OCI-LY1 (cell line): ENCODE measurements around the gene CAMTA1.

ENCODE experiments used
- H2AFZ ChIP-seq: fragments of 200-600 bp; sonication (generic), shearing (Covaris generic); 2 replicates; pipeline ENCODE4 v1.6.0; 2014; ENCODE audit warnings: antibody characterized with exemption, mild to moderate bottlenecking, low read length
- H3F3A ChIP-seq: fragments of 200-600 bp; sonication (generic), shearing (Covaris generic); 2 replicates; pipeline ENCODE4 v1.6.0; 2014; ENCODE audit warnings: mild to moderate bottlenecking, antibody characterized with exemption, low read length, moderate library complexity; ENCODE audit not compliant: insufficient read depth
- H3K27ac ChIP-seq: fragments of 200-600 bp; sonication (generic); 2 replicates; pipeline ENCODE4 v1.5.1; 2014; ENCODE audit warnings: low read length, mixed run types, mild to moderate bottlenecking, low read depth; ENCODE audit not compliant: poor library complexity, severe bottlenecking
- H3K27me3 ChIP-seq: fragments of 200-600 bp; sonication (generic); 2 replicates; pipeline ENCODE4 v1.6.0; 2014; ENCODE audit warnings: antibody characterized with exemption, mild to moderate bottlenecking, low read length, moderate library complexity; ENCODE audit not compliant: insufficient read depth
- H3K36me3 ChIP-seq: fragments of 200-600 bp; sonication (generic); 2 replicates; pipeline ENCODE4 v1.6.1; 2014; ENCODE audit warnings: mild to moderate bottlenecking, antibody characterized with exemption, low read length, moderate library complexity, mixed read lengths; ENCODE audit not compliant: insufficient read depth
- H3K4me1 ChIP-seq: fragments of 200-600 bp; sonication (generic); 2 replicates; pipeline ENCODE4 v1.5.1; 2014; ENCODE audit warnings: mild to moderate bottlenecking, low read length, moderate library complexity; ENCODE audit not compliant: insufficient read depth, severe bottlenecking
- H3K4me2 ChIP-seq: fragments of 200-600 bp; sonication (generic), shearing (Covaris generic); 2 replicates; pipeline ENCODE4 v1.6.1; 2014; ENCODE audit warnings: low read length
- H3K4me3 ChIP-seq: fragments of 200-600 bp; sonication (generic); 2 replicates; pipeline ENCODE4 v1.5.1; 2014; ENCODE audit warnings: low read length, low read depth, mild to moderate bottlenecking, mixed read lengths; ENCODE audit not compliant: poor library complexity, severe bottlenecking
- H3K79me2 ChIP-seq: fragments of 200-600 bp; shearing (Covaris generic); 2 replicates; pipeline ENCODE4 v1.6.1; 2016; ENCODE audit warnings: mixed run types, low read length, mixed read lengths; ENCODE audit not compliant: insufficient read depth
- H3K9ac ChIP-seq: fragments of 200-600 bp; sonication (generic), shearing (Covaris generic); 2 replicates; pipeline ENCODE4 v1.6.1; 2014; ENCODE audit warnings: mild to moderate bottlenecking, low read length, mixed read lengths
- H3K9me2 ChIP-seq: fragments of 200-600 bp; sonication (generic), shearing (Covaris generic); 2 replicates; pipeline ENCODE4 v1.6.1; 2014; ENCODE audit warnings: low read depth, mild to moderate bottlenecking, low read length, mixed read lengths
- H3K9me3 ChIP-seq: fragments of 200-600 bp; shearing (Covaris generic); 2 replicates; pipeline ENCODE4 v1.6.1; 2014; ENCODE audit warnings: low read length, mixed read lengths
- H4K20me1 ChIP-seq: fragments of 200-600 bp; sonication (generic), shearing (Covaris generic); 2 replicates; pipeline ENCODE4 v1.6.0; 2016; ENCODE audit warnings: mild to moderate bottlenecking, low read length; ENCODE audit not compliant: insufficient read depth
- EZH2 ChIP-seq: fragments of 200-600 bp; sonication (generic), shearing (Covaris generic); IDR thresholded peaks from 2 replicates; pipeline ENCODE4 v1.8.0; 2017; ENCODE audit warnings: borderline replicate concordance, mixed run types, mild to moderate bottlenecking, antibody characterized with exemption, low read length, moderate library complexity, mixed read lengths
- TF ChIP-seq, protein P1 (sequence below): fragments of 200-600 bp; sonication (generic), shearing (Covaris generic); IDR thresholded peaks from 2 replicates; pipeline ENCODE4 v1.5.1; 2017; ENCODE audit warnings: mild to moderate bottlenecking, antibody characterized with exemption, low read length, moderate library complexity, mixed read lengths

The CAMTA1 gene

DNA sequence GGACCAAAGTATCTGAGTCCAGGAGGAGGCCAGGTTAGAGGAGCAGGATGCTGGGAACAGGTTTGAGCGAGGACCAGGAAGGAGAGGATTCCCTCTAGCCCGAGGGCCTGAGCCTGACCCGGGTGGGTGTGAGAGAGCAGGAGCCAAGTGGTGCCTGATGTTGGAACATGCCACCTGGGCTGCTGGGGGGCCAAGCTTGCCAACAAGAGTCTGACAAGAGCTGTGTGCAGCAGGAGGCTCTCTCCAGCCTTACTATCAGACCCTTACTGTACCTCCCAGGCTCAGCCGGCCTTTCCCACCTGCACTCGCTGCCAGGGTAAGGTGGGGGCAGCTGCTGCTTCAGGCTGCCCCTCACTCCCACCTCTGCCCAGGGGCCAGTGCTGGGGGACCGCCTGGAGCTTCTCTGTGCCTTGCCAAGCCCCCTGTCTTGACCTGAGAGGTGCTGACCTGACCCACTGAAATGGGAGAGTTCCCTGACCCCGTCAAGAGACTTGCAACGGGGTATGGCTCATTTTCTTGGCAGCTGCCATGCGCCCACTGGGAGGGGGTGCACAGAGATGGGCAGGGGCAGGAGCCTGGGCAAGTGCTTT lies 826.3 kb downstream of the CAMTA1 start:
- TF ChIP-seq, protein P1, sequence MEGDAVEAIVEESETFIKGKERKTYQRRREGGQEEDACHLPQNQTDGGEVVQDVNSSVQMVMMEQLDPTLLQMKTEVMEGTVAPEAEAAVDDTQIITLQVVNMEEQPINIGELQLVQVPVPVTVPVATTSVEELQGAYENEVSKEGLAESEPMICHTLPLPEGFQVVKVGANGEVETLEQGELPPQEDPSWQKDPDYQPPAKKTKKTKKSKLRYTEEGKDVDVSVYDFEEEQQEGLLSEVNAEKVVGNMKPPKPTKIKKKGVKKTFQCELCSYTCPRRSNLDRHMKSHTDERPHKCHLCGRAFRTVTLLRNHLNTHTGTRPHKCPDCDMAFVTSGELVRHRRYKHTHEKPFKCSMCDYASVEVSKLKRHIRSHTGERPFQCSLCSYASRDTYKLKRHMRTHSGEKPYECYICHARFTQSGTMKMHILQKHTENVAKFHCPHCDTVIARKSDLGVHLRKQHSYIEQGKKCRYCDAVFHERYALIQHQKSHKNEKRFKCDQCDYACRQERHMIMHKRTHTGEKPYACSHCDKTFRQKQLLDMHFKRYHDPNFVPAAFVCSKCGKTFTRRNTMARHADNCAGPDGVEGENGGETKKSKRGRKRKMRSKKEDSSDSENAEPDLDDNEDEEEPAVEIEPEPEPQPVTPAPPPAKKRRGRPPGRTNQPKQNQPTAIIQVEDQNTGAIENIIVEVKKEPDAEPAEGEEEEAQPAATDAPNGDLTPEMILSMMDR = no peak
- no peak for TF ChIP-seq EZH2
- H3K9me3 ChIP-seq = no peaks in the 10 kb centered on the region
- H3K36me3 ChIP-seq = no peaks in the 10 kb centered on the region
- no peak overlapping the region for H3K27ac ChIP-seq
- H3F3A ChIP-seq = no peaks in the 10 kb centered on the region
- H3K9ac ChIP-seq = no peak overlapping the region
- no peaks in the 10 kb centered on the region for H4K20me1 ChIP-seq
- no peak overlapping the region for H3K4me3 ChIP-seq
- no peaks in the 10 kb centered on the region for H3K4me1 ChIP-seq
- H2AFZ ChIP-seq = no peak overlapping the region
- H3K9me2 ChIP-seq = no peaks in the 10 kb centered on the region
- 0 out of 2 replicates have a peak, but pooled peaks cover 4% of the 10 kb centered on the region for H3K27me3 ChIP-seq
- H3K79me2 ChIP-seq = no peaks in the 10 kb centered on the region
- H3K4me2 ChIP-seq = no peak overlapping the region

DNA sequence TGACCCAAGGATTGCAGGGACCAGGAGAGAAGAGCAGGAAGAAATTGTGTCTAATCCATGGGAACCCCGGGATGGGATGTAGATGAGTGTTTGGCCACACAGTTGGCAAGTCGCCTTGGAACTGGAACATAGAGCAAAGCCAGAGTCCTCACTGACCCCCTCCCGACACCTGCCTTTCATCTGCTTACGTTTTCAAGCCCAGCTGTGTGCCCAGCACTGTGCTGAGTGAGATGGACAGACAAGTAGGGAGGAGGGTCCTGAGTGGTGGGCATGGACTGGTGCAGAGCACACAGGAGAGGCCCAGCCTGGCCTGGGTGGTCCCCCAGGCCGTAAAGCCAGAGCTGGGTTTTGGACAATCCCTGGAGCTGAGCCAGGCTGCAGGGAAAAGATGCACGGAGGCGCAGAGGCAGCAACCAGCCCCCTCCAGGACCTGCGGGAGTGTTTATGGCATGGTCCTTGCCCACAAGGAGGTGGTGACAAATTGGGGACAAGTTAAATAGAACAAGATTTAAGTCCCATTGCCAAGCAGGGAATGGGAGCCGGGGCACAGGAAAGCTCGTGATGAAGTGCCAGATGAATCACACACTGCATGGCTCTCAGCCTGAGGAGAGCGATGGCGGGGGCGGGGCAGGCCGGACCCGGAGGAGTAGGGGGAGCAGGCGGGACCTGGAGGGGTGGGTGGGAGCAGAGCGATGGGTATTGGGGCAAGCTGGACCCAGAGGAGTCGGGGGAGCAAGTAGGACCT lies 828.0 kb downstream of the CAMTA1 start:
- H4K20me1 ChIP-seq = no peaks in the 10 kb centered on the region
- H3K36me3 ChIP-seq = no peaks in the 10 kb centered on the region
- H3K9me2 ChIP-seq = no peaks in the 10 kb centered on the region
- no peak overlapping the region for H2AFZ ChIP-seq
- no peaks in the 10 kb centered on the region for H3F3A ChIP-seq
- no peaks in the 10 kb centered on the region for H3K79me2 ChIP-seq
- TF ChIP-seq EZH2 = no peak
- TF ChIP-seq, protein P1 = no peak
- H3K4me3 ChIP-seq = no peak overlapping the region
- H3K27me3 ChIP-seq = 0 out of 2 replicates have a peak, but pooled peaks cover 4% of the 10 kb centered on the region
- no peaks in the 10 kb centered on the region for H3K9me3 ChIP-seq
- no peak overlapping the region for H3K9ac ChIP-seq
- H3K4me1 ChIP-seq = no peaks in the 10 kb centered on the region
- no peak overlapping the region for H3K27ac ChIP-seq
- no peak overlapping the region for H3K4me2 ChIP-seq

DNA sequence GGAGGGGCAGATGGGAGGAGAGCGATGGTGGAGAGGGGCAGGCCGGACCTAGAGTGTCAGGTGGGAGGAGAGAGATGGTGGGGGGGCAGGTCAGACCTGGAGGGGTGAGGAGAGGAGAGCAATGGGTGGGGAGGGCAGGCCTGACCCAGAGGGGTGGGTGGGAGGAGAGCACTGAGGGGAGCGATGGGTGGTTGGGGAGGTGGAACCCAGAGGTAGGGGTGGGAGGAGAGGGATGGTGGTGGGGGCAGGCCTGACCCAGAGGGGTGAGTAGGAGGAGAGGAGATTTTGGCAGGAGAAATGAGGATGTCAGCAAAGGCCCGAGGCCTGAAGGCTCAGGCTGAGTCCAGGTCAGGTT lies 828.6 kb downstream of the CAMTA1 start:
- no peak overlapping the region for H3K4me3 ChIP-seq
- H3K4me1 ChIP-seq = no peaks in the 10 kb centered on the region
- no peaks in the 10 kb centered on the region for H3F3A ChIP-seq
- no peak overlapping the region for H3K4me2 ChIP-seq
- no peaks in the 10 kb centered on the region for H3K9me3 ChIP-seq
- no peaks in the 10 kb centered on the region for H3K36me3 ChIP-seq
- 0 out of 2 replicates have a peak, but pooled peaks cover 4% of the 10 kb centered on the region for H3K27me3 ChIP-seq
- H3K9me2 ChIP-seq = no peaks in the 10 kb centered on the region
- TF ChIP-seq, protein P1 = no peak
- TF ChIP-seq EZH2 = no peak
- H4K20me1 ChIP-seq = no peaks in the 10 kb centered on the region
- H3K27ac ChIP-seq = no peak overlapping the region
- H3K79me2 ChIP-seq = no peaks in the 10 kb centered on the region
- H3K9ac ChIP-seq = no peak overlapping the region
- H2AFZ ChIP-seq = no peak overlapping the region
